ENCODE measurements around the gene SRRM5.

- TF ChIP-seq, protein P1, sequence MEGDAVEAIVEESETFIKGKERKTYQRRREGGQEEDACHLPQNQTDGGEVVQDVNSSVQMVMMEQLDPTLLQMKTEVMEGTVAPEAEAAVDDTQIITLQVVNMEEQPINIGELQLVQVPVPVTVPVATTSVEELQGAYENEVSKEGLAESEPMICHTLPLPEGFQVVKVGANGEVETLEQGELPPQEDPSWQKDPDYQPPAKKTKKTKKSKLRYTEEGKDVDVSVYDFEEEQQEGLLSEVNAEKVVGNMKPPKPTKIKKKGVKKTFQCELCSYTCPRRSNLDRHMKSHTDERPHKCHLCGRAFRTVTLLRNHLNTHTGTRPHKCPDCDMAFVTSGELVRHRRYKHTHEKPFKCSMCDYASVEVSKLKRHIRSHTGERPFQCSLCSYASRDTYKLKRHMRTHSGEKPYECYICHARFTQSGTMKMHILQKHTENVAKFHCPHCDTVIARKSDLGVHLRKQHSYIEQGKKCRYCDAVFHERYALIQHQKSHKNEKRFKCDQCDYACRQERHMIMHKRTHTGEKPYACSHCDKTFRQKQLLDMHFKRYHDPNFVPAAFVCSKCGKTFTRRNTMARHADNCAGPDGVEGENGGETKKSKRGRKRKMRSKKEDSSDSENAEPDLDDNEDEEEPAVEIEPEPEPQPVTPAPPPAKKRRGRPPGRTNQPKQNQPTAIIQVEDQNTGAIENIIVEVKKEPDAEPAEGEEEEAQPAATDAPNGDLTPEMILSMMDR (conservative IDR thresholded peaks at IDR 0.05): no peak
- TF ChIP-seq ZFX (IDR thresholded peaks at IDR 0.05): no peak
These were observed 16.9 kb downstream of the SRRM5 start for GRCh38 chr19:43628646-43629326.

Measured in C4-2B (cell line).